HEK293 (cell line): ENCODE data around the gene TTC39A.
A peak's percentile ranks its signal among the peaks of the same experiment; 100 is the strongest.

ENCODE experiments used
- CTCF ChIA-PET: fragments of 350-600 bp; formaldehyde crosslinking; extraction: SDS; loops from one replicate; lab custom pipeline; 2021; ENCODE audit warnings: antibody characterized with exemption; lab: Yijun Ruan, JAX
- POLR2A ChIA-PET: fragments of 300-600 bp; formaldehyde crosslinking; extraction: SDS; loops from one replicate; lab custom pipeline; 2020; ENCODE audit warnings: antibody characterized with exemption, inconsistent platforms; lab: Yijun Ruan, JAX
- H3K27ac ChIP-seq: fragments of 200-500 bp; sonication (Bioruptor generic); 2 replicates; pipeline ENCODE4 v1.5.1; 2014; ENCODE audit warnings: low read depth, low read length, control low read depth, inconsistent platforms; ENCODE audit errors: extremely low read depth
- H3K36me3 ChIP-seq, 2 experiments: fragments of 200-500 bp in 1 of 2; sonication (Bioruptor generic) in 1 of 2; 1 replicate in 1 of 2; 2 replicates in 1 of 2; pipeline ENCODE4 v1.5.1; 2014 to 2017; ENCODE audit warnings: inconsistent platforms in 2 of 2, low read length in 2 of 2; ENCODE audit not compliant: control insufficient read depth in 2 of 2, insufficient read depth in 1 of 2
- H3K4me1 ChIP-seq: fragments of 200-500 bp; sonication (Bioruptor generic); 2 replicates; pipeline ENCODE4 v1.5.1; 2014; ENCODE audit warnings: mild to moderate bottlenecking, low read length, inconsistent platforms; ENCODE audit not compliant: control insufficient read depth, insufficient read depth
- H3K4me3 ChIP-seq: 2 replicates; pipeline ENCODE4 v1.5.1; 2011; ENCODE audit warnings: low read depth, mild to moderate bottlenecking, control low read depth, low read length, moderate library complexity
- H3K9me3 ChIP-seq: fragments of 200-500 bp; sonication (Bioruptor generic); 2 replicates; pipeline ENCODE4 v1.5.1; 2014; ENCODE audit warnings: low read depth, low read length, inconsistent platforms; ENCODE audit not compliant: control insufficient read depth, insufficient read depth
- FEZF1 ChIP-seq: fragments of 450-650 bp; formaldehyde crosslinking; IDR thresholded peaks from 2 replicates; pipeline ENCODE4 v1.5.1; 2016; ENCODE audit warnings: missing biosample characterization, missing genetic modification characterization
- HOXD13 ChIP-seq: sonication (generic); formaldehyde crosslinking; IDR thresholded peaks from 2 replicates; pipeline ENCODE4 v1.8.0; 2022; ENCODE audit warnings: missing genetic modification reagents, borderline replicate concordance
- KLF1 ChIP-seq: fragments of 450-650 bp; formaldehyde crosslinking; IDR thresholded peaks from 2 replicates; pipeline ENCODE4 v1.5.1; 2016; ENCODE audit warnings: missing biosample characterization, missing genetic modification characterization
- PRDM6 ChIP-seq: fragments of 450-650 bp; formaldehyde crosslinking; IDR thresholded peaks from 2 replicates; pipeline ENCODE4 v1.5.1; 2017; ENCODE audit warnings: missing biosample characterization, missing genetic modification characterization
- TCF7L2 ChIP-seq: IDR thresholded peaks from 2 replicates; pipeline ENCODE4 v1.6.1; 2011; ENCODE audit warnings: low read depth, mild to moderate bottlenecking, inconsistent platforms, low read length, moderate library complexity, borderline replicate concordance
- TSHZ1 ChIP-seq: fragments of 450-650 bp; formaldehyde crosslinking; IDR thresholded peaks from 2 replicates; pipeline ENCODE4 v1.5.1; 2016; ENCODE audit warnings: missing biosample characterization, missing genetic modification characterization, borderline replicate concordance
- ZNF146 ChIP-seq: fragments of 450-650 bp; formaldehyde crosslinking; IDR thresholded peaks from 2 replicates; pipeline ENCODE4 v1.5.1; 2016; ENCODE audit warnings: missing biosample characterization, missing genetic modification characterization
- ZNF18 ChIP-seq: fragments of 450-650 bp; formaldehyde crosslinking; IDR thresholded peaks from 2 replicates; pipeline ENCODE4 v1.5.1; 2016; ENCODE audit warnings: missing biosample characterization, missing genetic modification characterization
- ZNF510 ChIP-seq: fragments of 450-650 bp; formaldehyde crosslinking; IDR thresholded peaks from 2 replicates; pipeline ENCODE4 v1.5.1; 2018; ENCODE audit warnings: mild to moderate bottlenecking, missing genetic modification characterization, missing biosample characterization; ENCODE audit not compliant: insufficient replicate concordance
- ZNF513 ChIP-seq: fragments of 450-650 bp; IDR thresholded peaks from 2 replicates; pipeline ENCODE4 v1.5.1; 2018; ENCODE audit warnings: missing biosample characterization, missing genetic modification characterization
- ZNF580 ChIP-seq: fragments of 450-650 bp; formaldehyde crosslinking; IDR thresholded peaks from 2 replicates; pipeline ENCODE4 v1.5.1; 2016; ENCODE audit warnings: missing biosample characterization, missing genetic modification characterization
- ZNF626 ChIP-seq: fragments of 450-650 bp; sonication (Bioruptor Pico); formaldehyde crosslinking; IDR thresholded peaks from 2 replicates; pipeline ENCODE4 v1.5.1; 2018; ENCODE audit warnings: missing biosample characterization, missing genetic modification characterization, inconsistent platforms
- ZNF629 ChIP-seq: fragments of 450-650 bp; formaldehyde crosslinking; IDR thresholded peaks from 2 replicates; pipeline ENCODE4 v1.5.1; 2017; ENCODE audit warnings: missing biosample characterization, missing genetic modification characterization
- ZNF664 ChIP-seq: fragments of 450-650 bp; formaldehyde crosslinking; IDR thresholded peaks from 2 replicates; pipeline ENCODE4 v1.5.1; 2016; ENCODE audit warnings: missing biosample characterization, missing genetic modification characterization
- ZNF768 ChIP-seq: fragments of 450-650 bp; formaldehyde crosslinking; IDR thresholded peaks from 2 replicates; pipeline ENCODE4 v1.5.1; 2018; ENCODE audit warnings: missing biosample characterization, mild to moderate bottlenecking, missing genetic modification characterization
- ZNF843 ChIP-seq: fragments of 450-650 bp; formaldehyde crosslinking; IDR thresholded peaks from 2 replicates; pipeline ENCODE4 v1.5.1; 2016; ENCODE audit warnings: missing biosample characterization, missing genetic modification characterization
- TF ChIP-seq, protein P1 (sequence below): fragments of 450-650 bp; formaldehyde crosslinking; IDR thresholded peaks from 2 replicates; pipeline ENCODE4 v1.5.1; 2017; ENCODE audit warnings: missing biosample characterization, mild to moderate bottlenecking, missing genetic modification characterization, moderate library complexity

The TTC39A gene

DNA sequence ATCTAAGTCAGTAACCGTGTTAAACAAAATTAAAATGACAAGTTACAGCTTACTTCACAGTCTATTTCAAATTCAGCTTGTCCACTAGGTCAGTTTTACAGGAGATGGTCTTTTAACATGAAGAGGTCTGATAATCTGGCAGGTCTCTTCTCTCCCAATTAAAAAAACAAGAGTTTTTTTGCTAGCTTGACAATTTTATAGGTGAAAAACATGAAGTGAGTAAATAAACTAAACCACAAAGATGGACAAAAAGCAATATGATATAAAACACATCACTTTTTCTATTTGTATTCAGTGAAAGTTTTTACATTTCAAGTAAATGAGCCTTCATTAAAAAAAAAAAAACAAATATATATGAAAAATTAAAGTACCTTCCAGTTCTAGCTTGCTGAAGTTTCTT is 25.0 kb upstream of the TTC39A start (continued):
- no peak for TF ChIP-seq ZNF580 (tag by site-specific recombination)
- TF ChIP-seq TCF7L2: no peak
- TF ChIP-seq, all 188 proteins: peak for 3

DNA sequence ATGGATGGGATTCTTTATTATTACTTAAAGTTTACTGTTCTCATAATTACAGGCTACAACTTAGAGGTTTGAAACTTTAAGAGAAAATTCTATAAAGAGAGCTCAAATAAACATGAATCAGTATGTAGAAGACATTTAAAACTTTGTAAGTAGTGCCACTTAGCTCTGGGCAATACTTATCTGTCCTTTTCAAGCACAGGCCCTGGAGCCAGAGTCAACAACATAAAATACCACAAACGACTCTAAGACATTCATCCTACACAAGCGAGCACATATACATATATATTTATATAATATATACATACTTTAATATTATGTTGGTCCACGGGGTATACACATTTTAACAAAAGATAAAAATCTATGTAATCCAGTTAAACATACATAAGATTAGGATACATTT is 24.1 kb upstream of the TTC39A start:
- Histone ChIP-seq H3K4me1 (peaks cover 9% of the 10 kb centered on the region; the same call in 1 of the 2 replicates), H3K4me3 (no peak overlapping the region), H3K27ac (no peak overlapping the region), H3K9me3 (no peaks in the 10 kb centered on the region), H3K36me3 (peaks cover 7 to 13% of the 10 kb centered on the region in 2 experiments; a peak in 2 of 3 replicates)
- POLR2A ChIA-PET: no interaction called here
- CTCF ChIA-PET: no interaction called here
- TF ChIP-seq ZNF18 (tag by site-specific recombination) (no peak), ZNF768 (no peak), FEZF1 (peak; percentile 30; the same call in 1 of the 2 replicates), ZNF513 (tag by site-specific recombination) (no peak), PRDM6 (tag by site-specific recombination) (peak; percentile 68), ZNF843 (0 out of 2 replicates have a peak, but pooled peaks have one; percentile 27)

GRCh38 chr1:51351907-51352306 is 21.5 kb upstream of the TTC39A start:
- Histone ChIP-seq H3K36me3 (peaks cover 0 to 11% of the 10 kb centered on the region in 2 experiments; a peak in 2 of 3 replicates), H3K4me3 (no peak overlapping the region), H3K27ac (no peak overlapping the region; the same call in 1 of the 2 replicates), H3K9me3 (no peaks in the 10 kb centered on the region), H3K4me1 (peaks cover 9% of the 10 kb centered on the region; the same call in 1 of the 2 replicates)
- ChIA-PET POLR2A (no interaction called here), CTCF (interaction anchor here (0.6 kb wide), 2 partner anchors 23 to 183 kb away, joined by 3 read pairs; no protein-coding TSS in a partner anchor)
- no peak for TF ChIP-seq ZNF626
- TF ChIP-seq, protein P1, sequence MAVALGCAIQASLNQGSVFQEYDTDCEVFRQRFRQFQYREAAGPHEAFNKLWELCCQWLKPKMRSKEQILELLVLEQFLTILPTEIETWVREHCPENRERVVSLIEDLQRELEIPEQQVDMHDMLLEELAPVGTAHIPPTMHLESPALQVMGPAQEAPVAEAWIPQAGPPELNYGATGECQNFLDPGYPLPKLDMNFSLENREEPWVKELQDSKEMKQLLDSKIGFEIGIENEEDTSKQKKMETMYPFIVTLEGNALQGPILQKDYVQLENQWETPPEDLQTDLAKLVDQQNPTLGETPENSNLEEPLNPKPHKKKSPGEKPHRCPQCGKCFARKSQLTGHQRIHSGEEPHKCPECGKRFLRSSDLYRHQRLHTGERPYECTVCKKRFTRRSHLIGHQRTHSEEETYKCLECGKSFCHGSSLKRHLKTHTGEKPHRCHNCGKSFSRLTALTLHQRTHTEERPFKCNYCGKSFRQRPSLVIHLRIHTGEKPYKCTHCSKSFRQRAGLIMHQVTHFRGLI (tag by site-specific recombination): peak; percentile 82

- Histone ChIP-seq H3K4me1 (peaks cover under 1% of the 10 kb centered on the region; the same call in 1 of the 2 replicates), H3K36me3 (peaks cover 0 to 1% of the 10 kb centered on the region in 2 experiments; a peak in 2 of 3 replicates), H3K27ac (no peak overlapping the region), H3K4me3 (no peak overlapping the region)
- CTCF ChIA-PET: no interaction called here
- TF ChIP-seq KLF1 (no peak), ZNF629 (tag by site-specific recombination) (no peak), ZNF664 (tag by site-specific recombination) (no peak), HOXD13 (CRISPR knock-in tag) (no peak), PRDM6 (tag by site-specific recombination) (no peak), TSHZ1 (tag by site-specific recombination) (no peak), ZNF510 (no peak), ZNF146 (no peak)
- TF ChIP-seq, all 188 proteins: peak for 0
- H3K9me3 ChIP-seq: no peaks in the 10 kb centered on the region
- POLR2A ChIA-PET: no interaction called here
These were observed 19.5 kb upstream of the TTC39A start for GRCh38 chr1:51349862-51350261.
